ENCODE measurements around the gene TRIP13. TPM values are rescaled to one million over a fixed set of nuclear protein-coding genes. Genes with fewer than 3 reads are reported as not detected.
A peak's percentile ranks its signal among the peaks of the same experiment; 100 is the strongest.
"Not testable (repeated sequence)": the region's sequence is repeated elsewhere in the genome, so short reads cannot be mapped to it uniquely, and the experiment has no call there.

Gene TRIP13, protein sequence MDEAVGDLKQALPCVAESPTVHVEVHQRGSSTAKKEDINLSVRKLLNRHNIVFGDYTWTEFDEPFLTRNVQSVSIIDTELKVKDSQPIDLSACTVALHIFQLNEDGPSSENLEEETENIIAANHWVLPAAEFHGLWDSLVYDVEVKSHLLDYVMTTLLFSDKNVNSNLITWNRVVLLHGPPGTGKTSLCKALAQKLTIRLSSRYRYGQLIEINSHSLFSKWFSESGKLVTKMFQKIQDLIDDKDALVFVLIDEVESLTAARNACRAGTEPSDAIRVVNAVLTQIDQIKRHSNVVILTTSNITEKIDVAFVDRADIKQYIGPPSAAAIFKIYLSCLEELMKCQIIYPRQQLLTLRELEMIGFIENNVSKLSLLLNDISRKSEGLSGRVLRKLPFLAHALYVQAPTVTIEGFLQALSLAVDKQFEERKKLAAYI
- total RNA-seq (2014; rRNA removed; shearing (Covaris generic)), result 65.0 and 80.4 TPM in 2 replicates

DNA sequence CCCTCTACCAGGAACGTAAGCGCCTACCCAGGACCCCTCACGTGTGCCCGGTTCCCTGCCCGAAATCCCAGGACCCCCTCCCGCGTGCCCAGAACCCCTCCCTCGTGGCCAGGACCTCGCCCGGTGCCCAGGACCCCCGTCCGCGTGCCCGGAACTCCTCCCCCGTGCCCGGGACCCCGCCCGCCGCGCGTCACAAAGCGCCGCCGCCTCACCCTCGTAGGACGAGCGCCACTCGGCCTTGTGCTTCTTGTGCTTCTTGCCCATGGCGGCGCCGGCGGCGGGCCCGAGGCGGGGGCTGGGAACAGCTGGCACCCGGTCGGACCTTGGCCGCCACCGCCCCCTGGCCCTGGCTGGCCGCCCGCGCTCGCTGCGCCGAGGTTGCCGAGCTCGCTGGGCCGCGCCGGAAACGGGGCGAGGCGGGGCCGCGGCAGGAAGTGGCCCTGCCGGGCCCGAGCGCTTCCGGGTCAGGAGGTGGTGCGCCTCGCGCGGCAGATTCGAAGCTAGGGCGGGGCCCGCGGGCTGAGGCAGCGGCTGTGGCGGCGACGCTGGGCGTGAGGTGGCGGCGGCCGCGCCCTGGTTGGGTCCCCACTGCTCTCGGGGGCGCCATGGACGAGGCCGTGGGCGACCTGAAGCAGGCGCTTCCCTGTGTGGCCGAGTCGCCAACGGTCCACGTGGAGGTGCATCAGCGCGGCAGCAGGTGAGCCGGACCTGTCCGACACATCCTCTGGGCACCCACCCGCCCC is at the start of gene TRIP13, which contains the start of gene BRD9:
Gene TRIP13 (plus strand): TSS at position 491 of the 743 bp plus-strand sequence. CDS start 115 bp downstream, at position 606.
Gene BRD9 (minus strand): TSS at position 408 of the 743 bp plus-strand sequence. CDS start 144 bp downstream, at position 264.
- DNase-seq (ENCODE audit: low read depth), result peak; percentile 78

- not testable (repeated sequence) for DNase-seq (ENCODE audit: low read depth)
Observed at GRCh38 chr5:843371-843770, 49.3 kb upstream of the TRIP13 start.

GRCh38 chr5:843926-844325 is 48.8 kb upstream of the TRIP13 start:
- DNase-seq (ENCODE audit: low read depth), result not testable (repeated sequence)

GRCh38 chr5:844426-844825 is 48.3 kb upstream of the TRIP13 start:
- not testable (repeated sequence) for DNase-seq (ENCODE audit: low read depth)

DNA sequence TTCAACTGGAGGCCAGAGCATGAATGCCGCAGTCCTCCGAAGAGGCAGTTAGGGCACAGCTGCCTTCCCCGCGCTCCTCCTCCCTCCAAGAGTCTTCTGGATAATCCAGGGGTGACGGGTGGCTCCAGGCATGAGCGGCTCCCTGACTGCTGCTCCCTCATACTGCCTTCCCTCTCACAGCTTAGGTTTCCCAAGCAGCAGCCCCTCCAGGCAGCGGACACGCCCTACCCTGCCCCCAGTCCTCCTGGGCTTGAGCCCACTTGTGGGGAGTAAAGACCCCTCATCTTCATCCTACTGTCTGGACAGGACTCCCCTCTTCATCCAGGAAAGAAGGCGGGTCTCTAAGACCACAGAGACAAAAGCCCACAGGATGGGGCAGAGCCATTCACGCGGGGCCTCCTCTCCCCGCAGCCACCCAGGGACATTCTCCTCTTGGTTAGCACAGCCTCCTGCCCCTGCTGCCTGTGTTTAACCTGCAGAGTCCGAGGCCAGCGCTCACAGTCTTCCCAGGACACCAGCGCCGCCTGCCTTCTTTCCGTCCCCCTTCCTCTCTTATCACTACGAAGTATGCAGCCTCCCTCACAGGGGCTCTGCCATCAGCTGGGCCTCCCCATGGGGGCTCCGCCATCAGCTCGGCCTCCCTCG is 47.5 kb upstream of the TRIP13 start:
- not testable (repeated sequence) for DNase-seq (ENCODE audit: low read depth)

DNA sequence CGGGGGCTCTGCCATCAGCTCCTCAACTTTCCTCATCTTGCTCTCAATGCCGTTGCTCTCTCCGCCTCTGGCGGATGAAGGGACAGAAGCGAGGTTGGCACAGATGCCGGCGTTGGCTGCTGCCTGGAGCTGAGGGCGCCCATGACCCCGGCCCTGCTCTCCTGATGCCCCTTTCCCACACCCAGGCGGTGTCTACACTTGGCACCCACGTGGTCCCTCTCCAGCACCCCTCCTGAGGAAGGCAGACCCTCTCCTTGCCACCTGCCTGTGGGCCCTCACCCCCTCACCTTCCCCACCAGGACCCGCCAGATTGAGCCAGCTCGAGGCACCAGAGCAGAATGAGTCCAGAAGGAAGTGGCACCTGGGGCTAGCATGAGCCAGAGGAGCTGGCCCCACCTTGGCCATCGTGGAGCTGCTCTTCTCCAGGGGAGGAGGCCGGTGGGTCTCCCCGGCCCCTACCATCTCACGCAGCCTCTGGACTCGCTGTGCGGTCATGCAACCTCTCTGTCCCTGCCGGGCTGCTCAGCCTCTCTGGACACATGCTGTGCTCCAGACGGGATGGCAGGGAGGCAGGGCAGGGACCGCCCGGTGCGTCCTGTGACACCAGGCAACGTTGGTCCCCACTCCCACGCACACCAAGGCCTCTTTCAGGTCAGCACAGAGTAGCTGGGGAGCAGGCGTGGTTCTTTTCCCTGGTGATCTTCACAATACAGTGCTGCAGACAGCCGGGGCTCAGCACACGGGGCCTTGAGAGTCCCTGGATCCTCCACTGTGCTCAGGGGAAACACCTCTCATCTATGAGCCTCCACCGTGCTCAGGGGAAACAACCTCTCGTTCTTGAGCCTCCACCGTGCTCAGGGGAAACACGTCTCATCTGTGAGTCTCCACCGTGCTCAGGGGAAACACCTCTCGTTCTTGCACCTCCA is 46.7 kb upstream of the TRIP13 start:
- DNase-seq (ENCODE audit: low read depth), result not testable (repeated sequence)

DNA sequence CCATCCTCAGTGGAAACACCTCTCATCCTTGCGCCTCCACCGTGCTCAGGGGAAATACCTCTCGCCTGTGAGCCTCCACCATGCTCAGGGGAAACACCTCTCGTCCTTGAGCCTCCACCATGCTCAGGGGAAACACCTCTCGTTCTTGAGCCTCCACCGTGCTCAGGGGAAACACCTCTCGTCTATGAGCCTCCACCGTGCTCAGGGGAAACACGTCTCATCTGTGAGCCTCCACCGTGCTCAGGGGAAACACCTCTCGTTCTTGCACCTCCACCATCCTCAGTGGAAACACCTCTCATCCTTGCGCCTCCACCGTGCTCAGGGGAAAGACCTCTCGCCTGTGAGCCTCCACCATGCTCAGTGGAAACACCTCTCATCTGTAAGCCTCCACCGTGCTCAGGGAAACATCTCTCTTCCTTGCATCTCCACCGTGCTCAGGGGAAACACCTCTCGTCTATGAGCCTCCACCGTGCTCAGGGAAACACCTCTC is 46.0 kb upstream of the TRIP13 start:
- DNase-seq (ENCODE audit: low read depth), result not testable (repeated sequence)

- not testable (repeated sequence) for DNase-seq (ENCODE audit: low read depth)
Observed at GRCh38 chr5:847212-847611, 45.5 kb upstream of the TRIP13 start.

DNA sequence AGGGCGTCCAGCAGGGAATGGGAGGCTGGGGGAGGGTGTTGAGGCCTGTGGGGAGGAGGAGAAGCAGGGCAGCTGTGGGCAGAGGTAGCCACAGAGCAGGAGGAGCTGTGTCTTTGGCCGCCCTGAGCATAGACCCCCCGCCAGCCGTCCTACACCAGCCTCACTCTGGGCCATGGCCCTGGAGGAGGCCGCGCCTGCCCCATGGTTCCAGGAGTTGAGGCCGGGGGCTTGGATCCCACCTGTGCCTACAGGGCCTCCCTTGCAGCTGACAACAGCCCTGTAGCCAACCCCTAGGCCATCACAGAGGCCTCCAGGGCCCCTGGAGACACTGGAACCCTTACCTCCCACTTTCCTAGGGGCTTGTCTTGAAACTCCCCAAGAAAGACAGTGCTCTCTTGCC is 44.9 kb upstream of the TRIP13 start:
- DNase-seq (ENCODE audit: low read depth), result not testable (repeated sequence)

- DNase-seq (ENCODE audit: low read depth), result no peak
Observed at GRCh38 chr5:848671-849111, 44.0 kb upstream of the TRIP13 start.

DNA sequence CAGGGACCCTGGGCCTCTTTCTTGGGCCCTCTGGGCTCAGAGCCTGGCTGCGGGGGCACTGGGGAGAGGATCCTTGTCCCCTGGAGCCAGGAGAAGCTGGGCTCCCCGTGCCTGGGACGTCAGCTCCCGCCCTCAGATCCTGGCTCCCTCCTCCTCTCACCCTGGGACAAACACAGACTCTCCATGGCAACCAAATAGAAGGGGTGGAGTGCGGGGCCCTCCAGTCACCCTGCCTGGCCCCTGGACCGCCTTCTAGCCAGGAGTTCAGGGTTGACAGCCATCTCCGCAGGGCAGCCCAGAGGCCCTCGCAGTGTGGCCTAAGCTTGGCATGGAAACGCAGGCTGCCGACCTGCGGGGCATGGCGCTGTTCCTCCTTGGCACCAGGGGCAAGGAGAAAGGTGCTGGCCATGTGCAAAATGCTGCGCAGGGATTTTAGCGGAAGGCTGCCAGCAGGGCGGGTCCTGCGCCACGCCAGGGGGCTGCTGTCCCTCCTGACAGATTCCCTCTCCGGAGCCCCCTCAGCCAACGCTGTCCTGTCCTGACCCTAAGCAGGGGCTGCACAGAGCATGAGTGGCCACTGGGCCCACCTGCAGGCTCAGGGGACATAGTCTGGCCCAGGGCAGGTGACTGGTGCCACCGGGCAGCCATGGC is 42.9 kb upstream of the TRIP13 start:
- DNase-seq (ENCODE audit: low read depth), result no peak

DNA sequence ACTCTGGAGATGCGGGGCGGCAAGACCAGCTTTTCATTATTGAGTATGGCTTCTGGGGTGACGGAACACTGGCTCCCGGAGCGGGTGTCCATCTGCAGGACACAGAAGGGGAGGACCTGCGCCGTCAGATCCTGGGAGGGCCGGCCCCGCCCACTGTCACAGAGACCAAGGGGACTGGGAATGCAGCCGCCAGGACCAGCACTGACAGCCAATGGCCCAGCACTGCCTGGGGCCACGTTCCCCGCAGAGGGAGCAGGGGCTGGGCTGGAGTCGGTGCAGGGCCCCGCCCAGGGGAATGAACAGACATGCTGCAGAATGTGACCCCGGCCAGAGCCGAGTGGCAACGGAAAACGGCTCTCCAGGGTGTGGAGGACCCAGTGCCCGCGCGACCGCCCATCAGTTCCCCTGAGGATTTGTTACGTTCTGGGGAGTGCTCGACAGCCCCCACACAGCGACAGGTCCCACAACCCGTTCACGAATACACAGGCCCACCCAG is 42.1 kb upstream of the TRIP13 start, which contains the start of gene ZDHHC11:
Gene ZDHHC11 (minus strand): TSS at position 476 of the 496 bp plus-strand sequence. CDS start 384 bp downstream, at position 92.
- DNase-seq (ENCODE audit: low read depth), result no peak

GRCh38 chr5:851076-851475 is 41.6 kb upstream of the TRIP13 start:
- DNase-seq (ENCODE audit: low read depth), result no peak

DNA sequence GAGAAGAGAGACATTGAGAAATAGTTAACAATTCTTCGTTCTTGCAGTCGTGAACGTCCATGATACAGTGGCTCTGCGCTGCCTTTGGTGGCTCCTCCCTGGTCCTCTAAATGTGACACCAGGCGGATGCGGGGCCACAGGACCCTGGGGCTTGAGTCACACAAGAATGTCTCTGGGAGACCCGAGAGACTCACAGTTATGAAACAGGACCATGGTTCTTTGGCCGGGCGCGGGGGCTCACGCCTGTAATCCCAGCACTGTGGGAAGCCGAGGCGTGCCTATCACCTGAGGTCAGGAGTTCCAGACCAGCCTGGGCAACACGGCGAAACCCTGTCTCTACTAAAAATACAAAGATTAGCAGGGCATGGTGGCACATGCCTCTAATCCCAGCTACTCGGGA is 41.1 kb upstream of the TRIP13 start:
- DNase-seq (ENCODE audit: low read depth), result no peak

- DNase-seq (ENCODE audit: low read depth), result no peak
Observed at GRCh38 chr5:852018-852417, 40.7 kb upstream of the TRIP13 start.

DNA sequence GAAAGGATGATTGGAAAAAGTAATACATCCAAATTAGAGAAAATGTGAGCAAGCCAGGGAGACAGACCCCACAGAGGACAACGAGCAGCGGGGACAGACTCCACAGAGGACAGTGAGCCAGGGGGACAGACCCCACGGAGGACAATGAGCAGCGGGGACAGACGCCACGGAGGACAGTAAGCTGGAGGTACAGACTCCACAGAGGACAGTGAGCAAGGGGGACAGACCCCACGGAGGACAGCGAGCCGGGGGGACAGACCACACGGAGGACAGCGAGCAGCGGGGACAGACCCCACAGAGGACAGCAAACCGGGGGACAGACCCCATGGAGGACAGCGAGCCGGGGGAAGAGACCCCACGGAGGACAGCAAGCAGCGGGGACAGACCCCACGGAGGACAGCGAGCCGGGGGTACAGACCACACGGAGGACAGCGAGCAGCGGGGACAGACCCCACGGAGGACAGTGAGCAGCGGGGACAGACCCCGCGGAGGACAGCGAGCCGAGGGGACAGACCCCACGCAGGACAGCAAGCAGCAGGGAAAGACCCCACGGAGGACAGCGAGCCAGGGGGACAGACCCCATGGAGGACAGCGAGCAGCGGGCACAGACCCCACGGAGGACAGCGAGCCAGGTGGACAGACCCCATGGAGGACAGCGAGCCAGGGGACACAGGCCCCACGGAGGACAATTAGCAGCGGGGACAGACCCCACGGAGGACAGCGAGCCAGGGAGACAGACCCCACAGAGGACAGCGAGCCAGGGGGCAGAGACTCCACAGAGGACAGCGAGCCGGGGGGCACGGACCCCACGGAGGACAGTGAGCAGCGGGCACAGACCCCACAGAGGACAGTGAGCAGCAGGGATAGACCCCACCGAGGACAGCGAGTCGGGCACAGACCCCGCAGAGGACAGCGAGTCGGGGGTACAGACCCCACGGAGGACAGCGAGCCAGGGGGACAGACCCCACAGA is 40.0 kb upstream of the TRIP13 start:
- no peak for DNase-seq (ENCODE audit: low read depth)

DNA sequence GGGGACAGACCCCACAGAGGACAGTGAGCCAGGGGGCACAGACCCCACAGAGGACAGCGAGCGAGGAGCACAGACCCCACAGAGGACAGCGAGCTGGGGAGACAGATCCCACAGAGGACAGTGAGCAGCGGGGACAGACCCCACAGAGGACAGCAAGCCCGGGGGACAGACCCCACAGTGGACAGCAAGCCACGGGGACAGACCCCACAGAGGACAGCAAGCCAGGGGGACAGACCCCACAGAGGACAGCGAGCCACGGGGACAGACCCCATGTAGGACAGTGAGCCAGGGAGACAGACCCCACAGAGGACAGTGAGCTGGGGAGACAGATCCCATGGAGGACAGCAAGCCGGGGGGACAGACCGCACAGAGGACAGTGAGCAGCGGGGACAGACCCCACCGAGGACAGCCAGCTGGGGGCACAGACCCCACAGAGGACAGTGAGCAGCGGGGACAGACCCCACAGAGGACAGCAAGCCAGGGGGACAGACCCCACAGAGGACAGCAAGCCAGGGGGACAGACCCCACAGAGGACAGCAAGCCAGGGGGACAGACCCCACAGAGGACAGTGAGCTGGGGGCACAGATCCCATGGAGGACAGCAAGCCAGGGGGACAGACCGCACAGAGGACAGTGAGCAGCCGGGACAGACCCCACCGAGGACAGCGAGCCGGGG is 39.1 kb upstream of the TRIP13 start:
- DNase-seq (ENCODE audit: low read depth), result not testable (repeated sequence)

- DNase-seq (ENCODE audit: low read depth), result no peak
Observed at GRCh38 chr5:854217-854616, 38.5 kb upstream of the TRIP13 start.

Data from RPMI7951 (cell line).